Hepatocyte (in vitro differentiated cells): Measurements from ENCODE around the gene MON2. TPM values are rescaled to one million over a fixed set of nuclear protein-coding genes. Genes with fewer than 3 reads are reported as not detected.

ENCODE experiments used
- DNase-seq: peaks from one replicate; pipeline ENCODE4 v3.0.0-alpha.2; 2016; ENCODE audit warnings: low spot score
- H2AFZ ChIP-seq: fragments of 200-600 bp; sonication (generic); 2 replicates; pipeline ENCODE4 v1.6.0; 2016; ENCODE audit warnings: antibody characterized with exemption, mild to moderate bottlenecking
- H3K27ac ChIP-seq: fragments of 200-600 bp; sonication (generic); 2 replicates; pipeline ENCODE4 v1.5.1; 2016; ENCODE audit warnings: mild to moderate bottlenecking
- H3K27me3 ChIP-seq: fragments of 200-600 bp; sonication (generic); 2 replicates; pipeline ENCODE4 v1.6.1; 2016
- H3K36me3 ChIP-seq: fragments of 200-600 bp; sonication (generic); replicated peaks from 2 replicates; pipeline ENCODE4 v1.5.1; 2016; ENCODE audit warnings: low read depth; ENCODE audit not compliant: insufficient read depth
- H3K4me1 ChIP-seq: fragments of 200-600 bp; sonication (generic); 2 replicates; pipeline ENCODE4 v1.5.1; 2016; ENCODE audit warnings: mild to moderate bottlenecking, moderate library complexity; ENCODE audit not compliant: insufficient read depth
- H3K4me2 ChIP-seq: fragments of 200-600 bp; sonication (generic); 2 replicates; pipeline ENCODE4 v1.6.0; 2016
- H3K4me3 ChIP-seq: fragments of 200-600 bp; sonication (generic); 2 replicates; pipeline ENCODE4 v1.5.1; 2016; ENCODE audit warnings: mild to moderate bottlenecking
- H3K79me2 ChIP-seq: fragments of 200-600 bp; sonication (generic); 2 replicates; pipeline ENCODE4 v1.6.0; 2017; ENCODE audit warnings: mild to moderate bottlenecking
- H3K9me2 ChIP-seq: fragments of 200-600 bp; sonication (generic); replicated peaks from 2 replicates; pipeline ENCODE4 v1.6.0; 2017; ENCODE audit warnings: mild to moderate bottlenecking; ENCODE audit not compliant: insufficient read depth
- H3K9me3 ChIP-seq: fragments of 200-600 bp; sonication (generic); 2 replicates; pipeline ENCODE4 v1.5.1; 2016; ENCODE audit warnings: low read depth, mild to moderate bottlenecking
- H4K20me1 ChIP-seq: fragments of 200-600 bp; sonication (generic); 2 replicates; pipeline ENCODE4 v1.6.0; 2016; ENCODE audit warnings: mild to moderate bottlenecking; ENCODE audit not compliant: insufficient read depth, poor library complexity, severe bottlenecking
- CTCF ChIP-seq: fragments of 200-600 bp; sonication (generic); IDR thresholded peaks from 2 replicates; pipeline ENCODE4 v1.5.1; 2016; ENCODE audit warnings: antibody characterized with exemption, mild to moderate bottlenecking; ENCODE audit not compliant: poor library complexity
- EZH2 ChIP-seq: fragments of 200-600 bp; sonication (generic); IDR thresholded peaks from 2 replicates; pipeline ENCODE4 v1.6.1; 2016; ENCODE audit warnings: antibody characterized with exemption, mild to moderate bottlenecking, borderline replicate concordance
- EZH2phosphoT487 ChIP-seq: fragments of 200-600 bp; sonication (generic); IDR thresholded peaks from one replicate; pipeline ENCODE4 v1.6.1; 2018; ENCODE audit warnings: antibody characterized with exemption, mild to moderate bottlenecking, low read depth, moderate library complexity; ENCODE audit not compliant: unreplicated experiment, severe bottlenecking
- WGBS: methylation state at CpG from one replicate; pipeline ENCODE4 v1.1.6; 2016; ENCODE audit warnings: low lambda C conversion rate; ENCODE audit errors: missing lambda C conversion rate; 5-methylcytosine and 5-hydroxymethylcytosine counted together
- polyA plus RNA-seq: library from polyadenylated mRNA; unstranded; fragments of >200 nt; fragmentation: Nextera tagmentation; extraction: Ambion mirVana; gene quantifications from 2 replicates; pipeline ENCODE4 v1.2.1, GENCODE V29; 2016
- total RNA-seq: library from RNA; depleted of rRNA; stranded (reverse); fragments of >200 nt; gene quantifications from 2 replicates; pipeline ENCODE4 v1.2.3, GENCODE V29; 2014

Gene MON2
- total and polyA plus RNA-seq, 2 experiments from 2014 or later: 23.7 to 60.9 TPM

GRCh38 chr12:62523619-62524018 is 57.0 kb downstream of the MON2 start:
- Histone ChIP-seq H2AFZ (no peak overlapping the region), H3K9me3 (no peaks in the 10 kb centered on the region), H3K4me2 (no peak overlapping the region), H4K20me1 (no peaks in the 10 kb centered on the region), H3K79me2 (no peaks in the 10 kb centered on the region), H3K27ac (no peak overlapping the region), H3K4me1 (peaks cover 6% of the 10 kb centered on the region), H3K27me3 (no peaks in the 10 kb centered on the region), H3K9me2 (no peaks in the 10 kb centered on the region), H3K4me3 (no peak overlapping the region), H3K36me3 (peaks cover 3% of the 10 kb centered on the region)
- WGBS: 46% methylated on average over 1 of the region's 1 CpG
- TF ChIP-seq EZH2: no peak
- TF ChIP-seq EZH2phosphoT487: no peak
- no peak for TF ChIP-seq CTCF
- DNase-seq: no peak

DNA sequence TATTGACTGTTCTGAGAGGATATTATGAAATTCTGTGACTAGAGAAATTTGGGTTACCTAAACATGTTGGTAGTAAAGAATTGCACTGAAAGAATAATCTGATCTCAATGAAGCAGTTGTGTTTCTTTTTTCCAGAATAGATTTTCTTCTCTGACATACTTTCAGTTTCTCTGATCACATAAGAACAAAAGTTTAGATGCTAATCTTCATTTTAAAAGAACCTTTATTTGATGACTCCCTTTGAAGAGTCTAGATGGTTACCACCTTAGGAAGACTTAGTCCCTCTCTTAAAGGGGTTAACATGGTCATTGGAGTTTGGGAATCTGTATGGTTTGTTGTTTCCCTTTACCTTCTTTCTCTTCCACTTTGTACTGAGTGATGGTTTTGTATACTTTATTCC is 58.6 kb downstream of the MON2 start:
- Histone ChIP-seq H2AFZ (no peak overlapping the region), H3K4me3 (no peak overlapping the region), H3K36me3 (peaks cover 3% of the 10 kb centered on the region), H3K9me3 (no peaks in the 10 kb centered on the region), H3K79me2 (no peaks in the 10 kb centered on the region), H3K27ac (no peak overlapping the region), H3K4me1 (peaks cover 6% of the 10 kb centered on the region), H4K20me1 (no peaks in the 10 kb centered on the region), H3K4me2 (no peak overlapping the region), H3K9me2 (no peaks in the 10 kb centered on the region), H3K27me3 (no peaks in the 10 kb centered on the region)
- no peak for TF ChIP-seq CTCF
- TF ChIP-seq EZH2phosphoT487: no peak
- TF ChIP-seq EZH2: no peak
- DNase-seq: no peak

GRCh38 chr12:62530596-62530995 is 64.0 kb downstream of the MON2 start:
- WGBS: 40% methylated on average over 1 of the region's 1 CpG
- no peak overlapping the region for H3K4me2 ChIP-seq
- no peaks in the 10 kb centered on the region for H3K79me2 ChIP-seq
- H3K4me3 ChIP-seq: no peak overlapping the region
- no peak for TF ChIP-seq EZH2phosphoT487
- DNase-seq: no peak
- no peak overlapping the region for H3K27ac ChIP-seq
- no peaks in the 10 kb centered on the region for H3K36me3 ChIP-seq
- no peaks in the 10 kb centered on the region for H4K20me1 ChIP-seq
- no peaks in the 10 kb centered on the region for H3K9me2 ChIP-seq
- H2AFZ ChIP-seq: no peak overlapping the region
- H3K9me3 ChIP-seq: no peaks in the 10 kb centered on the region
- no peaks in the 10 kb centered on the region for H3K27me3 ChIP-seq
- no peaks in the 10 kb centered on the region for H3K4me1 ChIP-seq

DNA sequence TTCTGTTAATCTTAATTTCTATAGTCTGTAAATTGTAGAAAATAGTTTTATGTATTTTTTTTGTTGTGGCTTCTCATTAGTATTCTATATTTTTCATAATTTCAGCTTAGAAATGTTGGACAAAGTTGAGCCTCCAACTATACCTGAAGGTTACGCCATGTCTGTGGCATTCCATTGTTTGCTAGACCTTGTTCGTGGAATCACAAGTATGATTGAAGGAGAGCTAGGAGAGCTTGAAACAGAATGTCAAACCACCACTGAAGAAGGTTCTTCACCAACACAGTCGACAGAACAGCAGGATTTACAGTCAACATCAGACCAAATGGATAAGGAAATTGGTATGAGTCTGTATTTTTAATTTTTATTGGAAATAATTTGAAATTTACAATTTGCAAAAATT is 65.7 kb downstream of the MON2 start:
- no peaks in the 10 kb centered on the region for H4K20me1 ChIP-seq
- no peak overlapping the region for H3K4me2 ChIP-seq
- H3K27me3 ChIP-seq: no peaks in the 10 kb centered on the region
- TF ChIP-seq EZH2phosphoT487 (no peak), CTCF (no peak), EZH2 (no peak)
- DNase-seq: no peak
- H3K79me2 ChIP-seq: no peaks in the 10 kb centered on the region
- no peaks in the 10 kb centered on the region for H3K9me2 ChIP-seq
- H3K9me3 ChIP-seq: no peaks in the 10 kb centered on the region
- H3K4me1 ChIP-seq: no peaks in the 10 kb centered on the region
- H2AFZ ChIP-seq: no peak overlapping the region
- H3K4me3 ChIP-seq: no peak overlapping the region
- WGBS: 82% methylated on average over 3 of the region's 3 CpGs
- no peaks in the 10 kb centered on the region for H3K36me3 ChIP-seq
- H3K27ac ChIP-seq: no peak overlapping the region
